ENCODE results near the gene TRPM3.

DNA sequence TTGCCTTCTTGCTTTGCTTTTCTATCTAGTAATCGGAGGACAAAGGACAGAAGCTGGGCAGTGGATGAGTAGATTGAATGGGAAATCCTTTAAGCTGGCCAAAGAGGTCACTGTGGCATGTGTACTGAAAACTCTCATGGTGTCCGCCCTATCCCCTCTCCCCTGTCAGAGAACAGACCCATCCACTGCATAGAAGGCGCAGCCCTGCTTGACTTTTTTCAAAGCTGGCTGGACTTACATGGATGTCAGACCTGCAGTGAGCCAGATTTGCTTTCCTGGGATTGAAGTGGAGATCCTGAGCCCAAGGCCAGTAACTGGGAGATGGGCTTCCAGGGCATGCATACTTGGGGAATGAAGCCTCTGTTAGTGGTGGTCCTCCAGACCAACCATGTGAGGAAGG lies 329.5 kb downstream of the TRPM3 start:
- no peak for TF ChIP-seq SP1 (CRISPR knock-in tag; conservative IDR thresholded peaks at IDR 0.05)
- no peak for TF ChIP-seq NFYB (CRISPR knock-in tag; conservative IDR thresholded peaks at IDR 0.05; ENCODE audit: low read depth)
- no peak for TF ChIP-seq PREB (CRISPR knock-in tag; IDR thresholded peaks at IDR 0.05; ENCODE audit: borderline replicate concordance)
- TF ChIP-seq JUN (CRISPR knock-in tag; IDR thresholded peaks at IDR 0.05): no peak
- TF ChIP-seq GABPB1 (CRISPR knock-in tag; IDR thresholded peaks at IDR 0.05): no peak
- no peak for TF ChIP-seq HMGXB4 (CRISPR knock-in tag; IDR thresholded peaks at IDR 0.05)
- TF ChIP-seq, protein P1, sequence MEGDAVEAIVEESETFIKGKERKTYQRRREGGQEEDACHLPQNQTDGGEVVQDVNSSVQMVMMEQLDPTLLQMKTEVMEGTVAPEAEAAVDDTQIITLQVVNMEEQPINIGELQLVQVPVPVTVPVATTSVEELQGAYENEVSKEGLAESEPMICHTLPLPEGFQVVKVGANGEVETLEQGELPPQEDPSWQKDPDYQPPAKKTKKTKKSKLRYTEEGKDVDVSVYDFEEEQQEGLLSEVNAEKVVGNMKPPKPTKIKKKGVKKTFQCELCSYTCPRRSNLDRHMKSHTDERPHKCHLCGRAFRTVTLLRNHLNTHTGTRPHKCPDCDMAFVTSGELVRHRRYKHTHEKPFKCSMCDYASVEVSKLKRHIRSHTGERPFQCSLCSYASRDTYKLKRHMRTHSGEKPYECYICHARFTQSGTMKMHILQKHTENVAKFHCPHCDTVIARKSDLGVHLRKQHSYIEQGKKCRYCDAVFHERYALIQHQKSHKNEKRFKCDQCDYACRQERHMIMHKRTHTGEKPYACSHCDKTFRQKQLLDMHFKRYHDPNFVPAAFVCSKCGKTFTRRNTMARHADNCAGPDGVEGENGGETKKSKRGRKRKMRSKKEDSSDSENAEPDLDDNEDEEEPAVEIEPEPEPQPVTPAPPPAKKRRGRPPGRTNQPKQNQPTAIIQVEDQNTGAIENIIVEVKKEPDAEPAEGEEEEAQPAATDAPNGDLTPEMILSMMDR (IDR thresholded peaks at IDR 0.05): no peak
- no peak for TF ChIP-seq PRRX2 (CRISPR knock-in tag; IDR thresholded peaks at IDR 0.05)
- no peak for TF ChIP-seq TP53 (CRISPR knock-in tag; IDR thresholded peaks at IDR 0.05)
- TF ChIP-seq ZBTB43 (CRISPR knock-in tag; IDR thresholded peaks at IDR 0.05): no peak
- no peak for TF ChIP-seq FOXJ3 (CRISPR knock-in tag; IDR thresholded peaks at IDR 0.05; ENCODE audit: borderline replicate concordance)
- no peak for TF ChIP-seq KAT7 (CRISPR knock-in tag; IDR thresholded peaks at IDR 0.05; ENCODE audit: borderline replicate concordance)
- no peak for TF ChIP-seq FOXP1 (CRISPR knock-in tag; IDR thresholded peaks at IDR 0.05; ENCODE audit: borderline replicate concordance)

Data from WTC11 (cell line).